HL-60 (cell line): ENCODE data around the gene NOC4L.

Source experiments
- CTCF ChIP-seq: IDR thresholded peaks from one replicate; pipeline ENCODE4 v1.5.1; 2011; ENCODE audit warnings: low read length, control low read depth, inconsistent platforms; ENCODE audit not compliant: insufficient read depth
- GABPA ChIP-seq: IDR thresholded peaks from 2 replicates; pipeline ENCODE4 v1.6.1; 2012; ENCODE audit warnings: low read depth
- POLR2AphosphoS5 ChIP-seq: IDR thresholded peaks from 2 replicates; pipeline ENCODE4 v1.6.1; 2012; ENCODE audit warnings: low read depth

- TF ChIP-seq CTCF (no peak), GABPA (no peak), POLR2AphosphoS5 (no peak)
Observed at GRCh38 chr12:132133952-132134652, 10.2 kb upstream of the NOC4L start.
